RKO (cell line): ENCODE data around the gene ZMYND8.
"Not testable (repeated sequence)": the region's sequence is repeated elsewhere in the genome, so short reads cannot be mapped to it uniquely, and the experiment has no call there.

Experiments used
- DNase-seq: peaks from one replicate; pipeline ENCODE4 v3.0.0-alpha.2; 2016; ENCODE audit warnings: low spot score

The ZMYND8 gene

DNA sequence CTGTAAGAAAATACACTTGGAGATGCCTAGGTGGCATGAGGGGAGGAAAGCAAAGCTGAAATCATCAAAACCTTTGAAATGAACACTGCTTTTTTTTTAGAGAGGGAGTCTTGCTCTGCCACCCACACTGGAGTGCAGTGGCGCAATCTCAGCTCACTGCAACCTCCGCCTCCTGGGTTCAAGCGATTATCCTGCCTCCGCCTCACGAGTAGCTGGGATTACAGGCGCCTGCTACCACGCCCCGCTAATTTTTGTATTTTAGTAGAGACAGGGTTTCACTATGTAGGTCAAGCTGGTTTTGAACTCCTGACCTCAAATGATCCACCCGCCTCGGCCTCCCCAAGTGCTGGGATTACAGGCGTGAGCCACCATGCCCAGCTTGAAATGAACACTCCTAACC lies 111.3 kb downstream of the ZMYND8 start:
- not testable (repeated sequence) for DNase-seq

DNA sequence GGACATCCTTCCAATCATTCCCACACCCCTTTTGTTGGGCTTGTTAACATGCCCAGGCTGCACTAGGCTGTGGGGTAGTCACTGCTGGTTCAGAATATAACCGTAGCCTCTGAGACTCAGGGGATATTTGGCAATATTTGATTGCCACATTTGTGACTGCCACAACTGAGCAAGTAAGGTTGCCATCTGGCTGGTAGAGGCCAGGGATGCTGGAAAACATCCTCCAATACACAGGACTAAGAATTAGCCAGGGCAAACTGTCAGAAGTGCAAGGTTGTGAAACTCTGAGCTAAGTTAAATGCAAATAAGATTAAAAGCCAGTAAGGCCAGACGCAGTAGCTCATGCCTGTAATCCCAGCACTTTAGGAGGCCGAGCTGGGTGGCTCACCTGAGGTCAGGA lies 112.0 kb downstream of the ZMYND8 start:
- no peak for DNase-seq

GRCh38 chr20:47243532-47244305 lies 112.8 kb downstream of the ZMYND8 start:
- no peak for DNase-seq

DNA sequence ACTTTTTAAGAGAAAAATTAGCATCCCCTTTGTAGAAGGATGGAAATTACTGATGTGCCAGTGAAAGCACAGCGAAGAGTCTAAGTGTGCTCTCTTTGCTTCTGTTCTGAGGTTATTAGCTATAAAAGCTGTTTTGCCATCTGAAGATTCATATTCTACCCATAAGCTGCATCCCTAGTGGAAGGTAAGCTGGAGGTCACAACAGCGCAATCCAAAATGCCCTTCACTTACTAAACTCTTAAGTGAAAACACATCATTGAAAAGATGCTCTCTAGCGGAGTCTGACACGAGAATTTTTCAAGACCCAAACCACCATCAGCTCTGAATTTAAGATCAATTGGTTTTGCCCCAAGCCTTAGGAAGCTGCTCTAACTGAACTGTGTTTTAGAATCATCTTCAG lies 113.5 kb downstream of the ZMYND8 start:
- no peak for DNase-seq

DNA sequence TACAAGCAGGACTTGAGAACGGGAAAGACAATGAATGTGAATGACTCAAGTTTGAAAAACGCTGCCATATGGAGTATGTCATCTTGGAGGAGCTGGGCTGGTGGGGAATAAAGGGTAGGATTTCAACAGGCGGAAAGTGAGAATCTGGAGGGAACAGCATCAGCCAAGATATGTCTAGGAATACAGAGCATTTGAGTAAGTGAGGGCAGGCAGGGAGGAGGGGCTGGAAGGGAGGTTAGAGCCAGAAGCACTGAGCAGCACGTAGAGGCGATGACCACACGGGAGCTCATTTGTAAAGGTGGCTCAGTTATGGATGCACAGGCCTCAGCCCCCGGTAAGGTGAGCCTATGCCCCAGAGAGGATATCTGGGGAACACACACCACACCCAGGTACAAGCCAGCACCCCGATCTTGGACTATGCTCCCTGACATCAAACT lies 115.1 kb downstream of the ZMYND8 start:
- no peak for DNase-seq

DNA sequence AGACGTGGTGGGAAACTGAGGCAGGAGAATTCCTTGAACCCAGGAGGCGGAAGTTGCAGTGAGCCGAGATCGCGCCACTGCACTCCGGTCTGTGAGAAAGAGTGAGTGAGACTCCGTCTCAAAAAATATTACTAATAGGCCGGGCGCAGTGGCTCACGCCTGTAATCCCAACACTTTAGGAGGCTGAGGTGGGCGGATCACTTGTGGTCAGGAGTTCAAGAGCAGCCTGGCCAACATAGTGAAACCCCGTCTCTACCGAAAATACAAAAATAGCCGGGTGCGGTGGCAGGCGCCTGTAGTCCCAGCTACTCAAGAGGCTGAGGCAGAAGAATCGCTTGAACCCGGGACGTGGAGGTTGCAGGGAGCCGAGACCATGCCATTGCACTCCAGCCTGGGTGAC lies 116.4 kb downstream of the ZMYND8 start:
- not testable (repeated sequence) for DNase-seq

DNA sequence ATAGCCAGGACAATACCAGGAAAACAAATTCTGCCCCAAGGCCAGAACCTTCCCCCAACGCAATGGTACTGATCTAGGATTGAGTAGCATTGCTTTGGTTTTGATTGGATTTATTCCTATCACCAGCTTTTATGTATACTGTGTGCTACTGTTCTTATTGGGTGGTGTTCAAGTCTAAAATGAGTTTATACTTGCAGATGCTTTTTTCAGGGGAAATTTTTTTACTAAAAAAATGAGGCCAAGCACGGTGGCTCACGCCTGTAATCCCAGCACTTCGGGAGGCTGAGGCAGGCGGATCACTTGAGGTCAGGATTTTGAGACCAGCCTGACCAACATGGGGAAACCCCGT lies 116.8 kb downstream of the ZMYND8 start:
- DNase-seq: no peak

DNA sequence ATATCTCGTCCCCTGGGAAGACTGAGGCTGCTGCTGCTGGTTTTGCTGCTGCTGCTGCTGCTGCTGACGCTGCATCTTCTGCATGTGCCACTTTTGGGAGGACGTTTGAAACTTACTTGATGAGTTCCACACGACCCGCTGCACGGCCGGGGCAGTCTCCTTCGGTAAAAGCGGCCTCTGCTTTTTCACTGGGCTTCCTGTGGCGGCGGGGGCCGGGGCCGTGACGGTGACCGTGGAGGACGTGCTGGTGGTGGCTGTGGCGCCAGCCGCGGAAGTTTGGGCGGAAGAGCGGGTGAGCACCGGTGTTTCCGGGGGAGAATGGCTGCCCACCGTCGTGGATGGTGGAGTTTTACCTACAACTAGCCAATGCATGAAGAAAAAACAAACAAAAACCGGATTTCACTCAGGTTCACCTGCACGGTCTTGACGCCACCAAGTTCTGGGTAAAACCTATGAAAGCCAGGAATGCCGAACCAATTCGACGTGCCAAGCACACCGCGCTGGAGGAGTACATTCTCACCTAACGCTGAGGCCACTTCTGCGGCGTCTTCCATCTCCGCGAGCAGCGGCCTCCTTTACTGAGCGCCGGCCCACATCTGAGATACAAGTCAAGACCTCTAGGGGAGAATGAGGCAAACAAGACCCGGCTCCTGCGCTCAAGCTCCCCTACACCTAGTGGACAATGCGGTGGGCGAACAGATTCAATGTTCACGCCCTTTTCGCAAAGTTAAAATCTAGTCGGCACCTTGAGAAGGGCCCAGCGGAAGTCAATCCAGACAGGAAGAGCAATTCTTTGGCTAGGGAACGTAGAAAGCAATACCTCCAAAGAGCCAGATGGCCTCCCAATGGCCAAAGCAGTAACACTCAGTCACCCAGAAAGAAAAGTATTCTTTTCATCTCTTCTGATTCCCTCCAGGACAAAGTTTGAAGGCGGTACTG lies 117.5 kb downstream of the ZMYND8 start:
- DNase-seq: no peak

- no peak for DNase-seq
Observed at GRCh38 chr20:47237715-47238114, 118.8 kb downstream of the ZMYND8 start.

- no peak for DNase-seq
Observed at GRCh38 chr20:47236639-47236900, 119.9 kb downstream of the ZMYND8 start.

DNA sequence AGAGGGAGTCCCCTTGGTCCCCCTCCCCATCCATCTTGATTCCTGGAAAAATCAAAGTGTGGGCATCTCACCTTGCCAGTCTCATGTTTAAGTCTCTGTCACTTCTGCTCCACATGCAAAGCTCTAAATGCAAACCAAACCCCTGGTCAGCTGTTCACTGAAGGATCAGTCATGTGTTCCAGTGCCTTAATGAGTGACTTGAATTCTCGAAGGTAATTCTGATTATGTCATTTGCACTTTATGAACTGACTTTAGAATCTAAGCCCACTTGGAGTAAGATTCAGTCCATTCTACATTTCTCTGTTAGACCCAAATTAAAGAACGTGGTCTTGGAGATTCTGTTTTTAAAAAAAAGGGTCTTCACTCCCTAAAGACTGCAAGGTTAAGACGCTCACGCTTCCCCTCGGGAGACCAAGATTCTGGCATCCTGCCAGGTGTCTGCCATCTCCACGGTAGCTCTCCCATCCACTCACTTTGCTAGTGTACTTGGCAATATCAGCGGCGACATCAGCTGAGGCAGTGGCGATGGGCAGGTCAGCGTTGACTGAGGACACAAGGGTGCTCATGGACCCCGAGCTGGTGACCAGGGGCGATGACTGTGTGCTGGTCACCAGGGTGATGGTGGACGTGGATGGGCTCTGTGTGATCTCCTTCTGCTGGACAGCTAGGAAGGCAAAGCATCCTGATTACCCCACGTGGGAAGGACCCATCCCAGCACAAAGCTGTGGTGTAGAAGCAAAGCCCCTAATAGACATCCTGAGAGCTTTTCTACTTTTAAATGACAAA lies 120.5 kb downstream of the ZMYND8 start:
- no peak for DNase-seq

- DNase-seq: no peak
Observed at GRCh38 chr20:47235111-47235510, 121.4 kb downstream of the ZMYND8 start.

GRCh38 chr20:47233333-47234188 lies 122.9 kb downstream of the ZMYND8 start:
- DNase-seq: no peak

- no peak for DNase-seq
Observed at GRCh38 chr20:47232518-47232917, 124.0 kb downstream of the ZMYND8 start.

GRCh38 chr20:47231382-47232039 lies 125.0 kb downstream of the ZMYND8 start:
- no peak for DNase-seq

DNA sequence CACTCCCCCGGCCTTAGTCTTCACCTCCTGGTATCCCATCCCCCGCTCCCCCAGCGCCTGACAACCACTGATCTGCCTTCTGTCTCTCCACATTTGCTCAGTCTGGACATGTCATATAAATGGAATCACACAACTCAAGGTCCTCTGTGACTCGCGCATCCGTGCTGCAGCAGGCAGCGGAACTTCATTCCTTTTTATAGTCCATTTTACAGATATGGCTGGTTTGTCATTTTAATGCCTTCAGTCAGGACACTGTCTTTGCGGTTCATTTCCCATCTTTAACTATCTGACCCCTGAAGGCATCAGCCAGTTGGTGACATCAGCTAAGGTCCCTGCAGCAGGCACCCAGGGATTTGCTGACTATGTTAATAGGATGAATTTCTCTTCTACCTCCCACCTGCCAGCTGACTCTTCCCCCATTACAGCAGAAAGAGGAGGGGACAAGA lies 125.7 kb downstream of the ZMYND8 start:
- DNase-seq: no peak

DNA sequence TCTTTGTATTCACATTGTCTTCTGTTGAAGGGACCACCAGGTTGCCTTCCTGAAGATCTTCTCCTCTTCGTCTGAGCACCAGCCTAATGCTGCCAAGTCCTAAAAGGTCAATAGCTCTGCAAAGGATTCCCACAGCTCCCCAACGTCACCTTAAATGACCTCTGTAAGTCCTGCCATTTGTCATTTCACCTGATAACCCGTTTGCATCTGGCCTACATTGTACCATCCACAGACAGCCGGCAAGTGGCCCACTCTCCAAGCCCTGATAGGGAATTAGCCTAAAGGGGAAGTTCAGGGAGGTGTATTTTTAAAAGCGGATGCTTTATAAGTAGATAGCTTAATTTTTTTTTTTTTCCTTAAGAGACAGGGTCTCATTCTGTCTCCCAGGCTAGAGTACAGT lies 127.8 kb downstream of the ZMYND8 start:
- no peak for DNase-seq

- DNase-seq: no peak
Observed at GRCh38 chr20:47227576-47227975, 128.9 kb downstream of the ZMYND8 start.

GRCh38 chr20:47227119-47227518 lies 129.4 kb downstream of the ZMYND8 start:
- DNase-seq: no peak

DNA sequence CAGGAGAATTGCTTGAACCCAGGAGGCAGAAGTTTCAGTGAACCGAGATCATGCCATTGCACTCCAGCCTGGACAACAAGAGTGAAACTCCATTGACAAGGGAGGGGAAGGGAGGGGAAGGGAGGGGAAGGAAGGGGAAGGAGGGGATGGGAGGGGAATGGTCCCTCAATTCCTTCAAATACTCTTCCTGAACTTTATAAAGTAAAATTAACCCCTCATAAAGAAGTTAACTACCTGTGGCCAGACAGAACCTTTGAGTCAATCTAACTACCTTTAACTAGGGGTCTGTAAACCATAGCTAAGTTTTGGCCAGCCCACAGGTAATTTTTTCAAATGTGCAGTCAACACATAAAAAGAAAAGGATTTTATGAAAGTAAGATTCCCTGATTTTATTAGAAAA lies 131.0 kb downstream of the ZMYND8 start:
- no peak for DNase-seq

- no peak for DNase-seq
Observed at GRCh38 chr20:47224857-47225256, 131.6 kb downstream of the ZMYND8 start.
